WERI-Rb-1 (cell line): ENCODE measurements around the gene IQSEC1.

Experiments
- DNase-seq: peaks from one replicate; pipeline ENCODE4 v3.0.0-alpha.2; 2020
- H3K27ac ChIP-seq: fragments of 250-450 bp; sonication (Bioruptor Pico); 2 replicates; pipeline ENCODE4 v1.5.1; 2020; ENCODE audit warnings: mild to moderate bottlenecking, moderate library complexity
- H3K27me3 ChIP-seq: fragments of 250-450 bp; sonication (Bioruptor Pico); 2 replicates; pipeline ENCODE4 v1.5.1; 2021; ENCODE audit warnings: mild to moderate bottlenecking, low read depth, moderate library complexity; ENCODE audit not compliant: insufficient read depth, severe bottlenecking
- H3K36me3 ChIP-seq: fragments of 250-450 bp; sonication (Bioruptor Pico); 2 replicates; pipeline ENCODE4 v1.5.1; 2020; ENCODE audit warnings: mild to moderate bottlenecking, moderate library complexity
- H3K4me3 ChIP-seq: 2 replicates; pipeline ENCODE4 v1.5.1; 2011; ENCODE audit warnings: low read depth, mild to moderate bottlenecking, control low read depth, low read length
- H3K9me3 ChIP-seq: fragments of 250-450 bp; sonication (Bioruptor Pico); 2 replicates; pipeline ENCODE4 v1.5.1; 2021; ENCODE audit warnings: mild to moderate bottlenecking, moderate library complexity; ENCODE audit not compliant: severe bottlenecking
- CTCF ChIP-seq: IDR thresholded peaks from 2 replicates; pipeline ENCODE4 v1.5.1; 2011; ENCODE audit warnings: low read depth, mild to moderate bottlenecking, control low read depth, inconsistent platforms, low read length

IQSEC1 gene

GRCh38 chr3:13028010-13028821, 45.0 kb downstream of the IQSEC1 start:
- H3K4me3 ChIP-seq: no peak overlapping the region
- TF ChIP-seq CTCF: no peak
- no peaks in the 10 kb centered on the region for H3K36me3 ChIP-seq
- H3K27me3 ChIP-seq: no peaks in the 10 kb centered on the region
- H3K27ac ChIP-seq: peak overlapping the region; percentile 61
- DNase-seq: peak; percentile 75
- H3K9me3 ChIP-seq: no peaks in the 10 kb centered on the region

GRCh38 chr3:13027154-13027553, 46.1 kb downstream of the IQSEC1 start:
- peak; percentile 54 for DNase-seq
- H3K4me3 ChIP-seq: no peak overlapping the region
- H3K27me3 ChIP-seq: no peaks in the 10 kb centered on the region
- peak overlapping the region; percentile 61; the same call in 1 of the 2 replicates for H3K27ac ChIP-seq
- H3K36me3 ChIP-seq: no peaks in the 10 kb centered on the region
- TF ChIP-seq CTCF: peak; percentile 61
- H3K9me3 ChIP-seq: no peaks in the 10 kb centered on the region

GRCh38 chr3:13026534-13026933, 46.7 kb downstream of the IQSEC1 start:
- DNase-seq: no peak
- no peak overlapping the region for H3K4me3 ChIP-seq
- H3K9me3 ChIP-seq: no peaks in the 10 kb centered on the region
- H3K27me3 ChIP-seq: no peaks in the 10 kb centered on the region
- no peak for TF ChIP-seq CTCF
- H3K27ac ChIP-seq: no peak overlapping the region
- H3K36me3 ChIP-seq: no peaks in the 10 kb centered on the region

- no peak overlapping the region for H3K27ac ChIP-seq
- DNase-seq: no peak
Observed at GRCh38 chr3:13025778-13026518, 47.3 kb downstream of the IQSEC1 start.

GRCh38 chr3:13025090-13025489, 48.1 kb downstream of the IQSEC1 start:
- Histone ChIP-seq H3K27me3 (no peaks in the 10 kb centered on the region), H3K27ac (no peak overlapping the region), H3K4me3 (no peak overlapping the region), H3K36me3 (no peaks in the 10 kb centered on the region), H3K9me3 (no peaks in the 10 kb centered on the region)
- no peak for TF ChIP-seq CTCF
- DNase-seq: no peak

More at GRCh38 chr3:13025778-13026518, 47.3 kb downstream of the IQSEC1 start:
- Histone ChIP-seq H3K4me3 (no peak overlapping the region), H3K36me3 (no peaks in the 10 kb centered on the region), H3K27me3 (no peaks in the 10 kb centered on the region), H3K9me3 (no peaks in the 10 kb centered on the region)
- no peak for TF ChIP-seq CTCF
